Thoracic aorta (tissue), 2 donors: ENCODE measurements around the gene NAPG. TPM values are rescaled to one million over a fixed set of nuclear protein-coding genes. Genes with fewer than 3 reads are reported as not detected.

Experiments used
- ATAC-seq: fragments of 150-250 bp; one replicate; pipeline ENCODE4 v1.8.0; 2017; ENCODE audit warnings: low read depth; ENCODE audit not compliant: insufficient number of reproducible peaks, low FRiP score
- DNase-seq: peaks from one replicate; pipeline ENCODE4 v3.0.0-alpha.2; 2020; ENCODE audit warnings: low spot score
- H3K27ac ChIP-seq, 2 donors: fragments of 200-600 bp; sonication (generic); 1 replicate in 1 of 2; 2 replicates in 1 of 2; pipeline ENCODE4 v1.5.1; 2016; ENCODE audit warnings: mild to moderate bottlenecking in 2 of 2, moderate library complexity in 2 of 2
- H3K27me3 ChIP-seq: fragments of 200-600 bp; sonication (generic); replicated peaks from 2 replicates; pipeline ENCODE4 v1.6.0; 2016; ENCODE audit warnings: mild to moderate bottlenecking; ENCODE audit not compliant: insufficient read depth
- H3K36me3 ChIP-seq: fragments of 200-600 bp; sonication (generic); one replicate; pipeline ENCODE4 v1.5.1; 2016
- H3K4me1 ChIP-seq, 2 donors: fragments of 200-600 bp; sonication (generic); 1 replicate in 1 of 2; 2 replicates in 1 of 2; pipeline versions ENCODE4 v1.5.1 to v1.6.0; 2016; ENCODE audit warnings: low read depth in 2 of 2, mild to moderate bottlenecking in 1 of 2; ENCODE audit not compliant: control insufficient read depth in 1 of 2
- H3K4me3 ChIP-seq: fragments of 200-600 bp; sonication (generic); 2 replicates; pipeline ENCODE4 v1.5.1; 2016; ENCODE audit warnings: mild to moderate bottlenecking
- H3K9me3 ChIP-seq: fragments of 200-600 bp; sonication (generic); 2 replicates; pipeline ENCODE4 v1.5.1; 2016
- total RNA-seq, 2 donors: library from RNA; depleted of rRNA; stranded (reverse); fragments of >200 nt; gene quantifications; one replicate each; pipeline versions ENCODE4 v1.1.0 to v1.2.3, GENCODE V29; 2016
- TF ChIP-seq, protein P1 (sequence below): fragments of 200-600 bp; sonication (generic); IDR thresholded peaks from one replicate; pipeline ENCODE4 v1.5.1; 2019; ENCODE audit warnings: antibody characterized with exemption

The NAPG gene
- total RNA-seq, 2 donors from 2014 or later: 30.1 to 47.8 TPM

GRCh38 chr18:10482363-10482984 is 43.4 kb upstream of the NAPG start:
- H3K36me3 ChIP-seq: peaks cover 18% of the 10 kb centered on the region
- no peak for DNase-seq
- TF ChIP-seq, protein P1, sequence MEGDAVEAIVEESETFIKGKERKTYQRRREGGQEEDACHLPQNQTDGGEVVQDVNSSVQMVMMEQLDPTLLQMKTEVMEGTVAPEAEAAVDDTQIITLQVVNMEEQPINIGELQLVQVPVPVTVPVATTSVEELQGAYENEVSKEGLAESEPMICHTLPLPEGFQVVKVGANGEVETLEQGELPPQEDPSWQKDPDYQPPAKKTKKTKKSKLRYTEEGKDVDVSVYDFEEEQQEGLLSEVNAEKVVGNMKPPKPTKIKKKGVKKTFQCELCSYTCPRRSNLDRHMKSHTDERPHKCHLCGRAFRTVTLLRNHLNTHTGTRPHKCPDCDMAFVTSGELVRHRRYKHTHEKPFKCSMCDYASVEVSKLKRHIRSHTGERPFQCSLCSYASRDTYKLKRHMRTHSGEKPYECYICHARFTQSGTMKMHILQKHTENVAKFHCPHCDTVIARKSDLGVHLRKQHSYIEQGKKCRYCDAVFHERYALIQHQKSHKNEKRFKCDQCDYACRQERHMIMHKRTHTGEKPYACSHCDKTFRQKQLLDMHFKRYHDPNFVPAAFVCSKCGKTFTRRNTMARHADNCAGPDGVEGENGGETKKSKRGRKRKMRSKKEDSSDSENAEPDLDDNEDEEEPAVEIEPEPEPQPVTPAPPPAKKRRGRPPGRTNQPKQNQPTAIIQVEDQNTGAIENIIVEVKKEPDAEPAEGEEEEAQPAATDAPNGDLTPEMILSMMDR: no peak
- no peak overlapping the region for H3K4me3 ChIP-seq
- H3K27me3 ChIP-seq: no peaks in the 10 kb centered on the region
- H3K9me3 ChIP-seq: no peaks in the 10 kb centered on the region
- ATAC-seq: no peak
- no peaks in the 10 kb centered on the region for H3K4me1 ChIP-seq
- H3K27ac ChIP-seq: no peak overlapping the region

GRCh38 chr18:10482985-10483949 is 42.6 kb upstream of the NAPG start:
- TF ChIP-seq, protein P1: no peak
- no peaks in the 10 kb centered on the region for H3K9me3 ChIP-seq
- no peak overlapping the region for H3K27ac ChIP-seq
- H3K4me1 ChIP-seq: no peaks in the 10 kb centered on the region
- no peak overlapping the region for H3K4me3 ChIP-seq
- no peak for ATAC-seq
- H3K36me3 ChIP-seq: peaks cover 24% of the 10 kb centered on the region
- H3K27me3 ChIP-seq: no peaks in the 10 kb centered on the region
- no peak for DNase-seq

- TF ChIP-seq, protein P1: no peak
- ATAC-seq (no peak), DNase-seq (no peak)
These were observed 40.4 kb upstream of the NAPG start for GRCh38 chr18:10485475-10485874.

GRCh38 chr18:10486362-10486761 is 39.5 kb upstream of the NAPG start:
- H3K36me3 ChIP-seq: peaks cover 34% of the 10 kb centered on the region
- ATAC-seq: no peak
- H3K27ac ChIP-seq: no peak overlapping the region

More at GRCh38 chr18:10485475-10485874, 40.4 kb upstream of the NAPG start:
- Histone ChIP-seq H3K36me3 (peaks cover 34% of the 10 kb centered on the region), H3K4me1 (no peaks in the 10 kb centered on the region), H3K27ac (no peak overlapping the region), H3K27me3 (no peaks in the 10 kb centered on the region), H3K9me3 (no peaks in the 10 kb centered on the region), H3K4me3 (no peak overlapping the region)

GRCh38 chr18:10487154-10487553 is 38.7 kb upstream of the NAPG start:
- Histone ChIP-seq H3K9me3 (no peaks in the 10 kb centered on the region), H3K36me3 (peaks cover 34% of the 10 kb centered on the region), H3K4me1 (no peaks in the 10 kb centered on the region), H3K27me3 (no peaks in the 10 kb centered on the region), H3K27ac (no peak overlapping the region), H3K4me3 (no peak overlapping the region)
- TF ChIP-seq, protein P1: no peak
- DNase-seq (no peak), ATAC-seq (no peak)

More at GRCh38 chr18:10486362-10486761, 39.5 kb upstream of the NAPG start:
- DNase-seq: no peak
- no peaks in the 10 kb centered on the region for H3K9me3 ChIP-seq
- TF ChIP-seq, protein P1: no peak
- H3K4me3 ChIP-seq: no peak overlapping the region
- no peaks in the 10 kb centered on the region for H3K4me1 ChIP-seq
- H3K27me3 ChIP-seq: no peaks in the 10 kb centered on the region
